Activated T-cell treated with anti-CD3 and anti-CD28 coated beads for 4 hours (primary cell): Measurements from ENCODE around the gene EDIL3.
"Not testable (repeated sequence)": the region's sequence is repeated elsewhere in the genome, so short reads cannot be mapped to it uniquely, and the experiment has no call there.

ENCODE experiments used
- DNase-seq: peaks from one replicate; pipeline ENCODE4 v3.0.0-alpha.2; 2020

Gene EDIL3

DNA sequence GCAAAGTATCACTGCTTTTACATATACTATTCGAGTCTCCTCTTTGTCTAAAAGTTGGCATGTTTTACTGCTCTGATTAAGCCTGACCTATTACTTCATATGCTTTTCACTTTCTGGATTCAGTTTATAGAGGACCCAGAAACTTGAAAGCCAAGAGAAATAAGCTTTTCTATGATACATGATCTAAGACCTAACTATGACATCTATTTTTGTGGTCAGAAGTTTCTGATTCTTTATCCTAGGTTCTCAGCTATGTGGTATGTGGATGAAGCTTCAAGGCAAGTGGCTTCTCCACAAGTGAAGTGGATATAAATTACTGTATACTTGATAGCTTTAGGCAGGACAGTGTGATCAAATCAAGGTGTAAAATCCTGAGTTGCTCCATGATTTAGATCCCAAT lies 6.3 kb downstream of the EDIL3 start:
- DNase-seq = no peak

DNA sequence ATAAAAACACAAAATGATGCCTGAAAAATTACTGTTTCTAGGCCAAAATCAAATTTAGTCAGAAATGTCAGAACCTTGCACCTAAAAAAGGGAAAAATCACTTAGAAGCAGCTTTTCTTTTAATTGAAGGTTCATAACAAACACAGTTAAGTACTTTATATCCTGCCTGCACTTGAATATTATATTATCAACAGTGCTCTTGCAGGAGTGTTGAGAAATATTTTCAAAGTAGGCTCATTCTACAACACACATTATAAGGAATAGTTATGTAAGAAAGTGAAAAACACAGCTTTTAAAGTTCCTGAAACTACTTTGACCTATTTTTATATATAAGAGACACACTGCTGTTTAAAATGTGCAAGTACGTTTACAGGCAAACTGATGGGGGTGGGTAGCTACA lies 8.3 kb downstream of the EDIL3 start:
- no peak for DNase-seq

DNA sequence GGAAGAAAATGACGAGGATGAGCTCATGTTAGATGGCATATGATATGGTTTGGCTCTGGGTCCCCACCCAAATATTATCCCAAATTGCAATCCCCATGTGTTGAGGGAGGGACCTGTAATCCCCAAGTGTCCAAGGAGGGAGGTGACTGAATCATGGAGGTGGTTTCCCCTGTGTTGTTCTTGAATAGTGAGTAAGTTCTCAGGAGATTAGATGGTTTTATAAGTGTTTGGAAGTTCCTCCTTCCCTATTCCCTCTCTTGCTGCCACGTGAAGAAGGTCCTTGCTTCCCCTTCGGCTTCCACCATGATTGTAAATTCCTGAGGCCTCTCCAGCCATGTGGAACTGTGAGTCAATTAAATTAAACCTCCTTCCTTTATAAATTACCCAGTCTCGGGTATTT lies 10.1 kb downstream of the EDIL3 start:
- DNase-seq = no peak

DNA sequence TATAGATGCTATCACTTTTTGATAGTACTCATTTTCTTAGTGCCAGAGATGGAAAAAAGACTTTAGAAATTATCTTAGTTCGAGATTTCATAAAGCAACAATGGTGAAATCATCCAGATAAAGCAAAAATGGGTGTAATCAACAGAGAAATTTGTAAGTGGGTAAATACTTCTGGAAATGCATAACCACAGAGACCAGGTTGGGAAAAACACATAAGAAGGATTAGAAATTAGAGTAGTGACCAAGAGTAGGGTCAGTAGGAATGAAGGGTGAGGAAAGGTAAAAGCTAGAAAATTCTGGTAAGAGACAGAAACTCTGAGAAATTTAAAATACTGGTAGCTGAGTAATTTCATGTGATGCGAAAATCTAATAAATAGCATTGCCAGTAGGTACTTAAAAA lies 11.2 kb downstream of the EDIL3 start:
- no peak for DNase-seq

DNA sequence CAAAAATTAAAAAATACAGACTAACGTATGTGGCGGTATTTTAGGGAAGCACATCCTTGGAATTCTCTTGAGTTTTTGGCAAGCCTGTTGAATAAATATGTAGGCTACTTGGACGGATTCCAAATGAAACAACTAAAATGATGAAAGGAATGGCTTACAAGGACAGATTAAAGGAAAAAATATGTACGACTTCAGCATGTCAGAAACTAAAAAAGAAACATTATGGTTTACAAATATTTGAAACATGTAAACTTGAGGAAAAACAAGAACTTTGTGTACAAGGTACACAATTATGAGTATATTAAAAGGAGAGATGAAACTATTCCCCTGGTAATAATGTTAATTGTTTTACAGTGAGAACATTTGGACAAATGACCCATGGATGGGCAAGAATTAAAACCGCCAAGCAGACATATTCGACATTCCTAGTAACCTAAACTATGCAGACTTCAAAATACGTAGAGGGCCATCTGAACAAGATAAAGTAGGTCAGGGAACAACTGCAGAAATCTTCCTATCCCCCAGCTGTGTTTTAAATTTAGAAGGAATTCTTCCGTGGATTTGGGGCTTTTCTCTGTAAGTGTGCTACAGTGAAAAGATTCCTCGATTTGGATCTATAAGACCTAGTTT lies 12.5 kb downstream of the EDIL3 start:
- DNase-seq = no peak

DNA sequence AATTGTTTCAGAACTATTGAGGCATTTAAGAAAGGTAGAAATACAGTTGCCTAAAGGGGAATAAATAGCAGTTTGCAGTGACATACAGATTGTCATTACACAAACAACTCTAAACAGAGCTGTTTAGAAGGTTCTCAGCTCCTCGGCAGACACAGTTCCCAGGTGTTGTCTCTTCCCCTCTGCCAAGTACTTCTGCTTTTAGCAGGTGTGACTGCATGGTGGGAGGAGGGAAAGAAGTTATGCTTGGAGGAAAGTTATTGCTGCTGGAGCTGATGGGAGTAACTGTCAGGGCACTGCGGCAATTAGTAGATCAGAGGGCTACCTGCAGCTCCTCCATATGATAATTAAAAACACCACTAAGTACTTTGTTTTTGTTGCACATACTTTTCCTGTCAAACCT lies 14.5 kb downstream of the EDIL3 start:
- DNase-seq = no peak

DNA sequence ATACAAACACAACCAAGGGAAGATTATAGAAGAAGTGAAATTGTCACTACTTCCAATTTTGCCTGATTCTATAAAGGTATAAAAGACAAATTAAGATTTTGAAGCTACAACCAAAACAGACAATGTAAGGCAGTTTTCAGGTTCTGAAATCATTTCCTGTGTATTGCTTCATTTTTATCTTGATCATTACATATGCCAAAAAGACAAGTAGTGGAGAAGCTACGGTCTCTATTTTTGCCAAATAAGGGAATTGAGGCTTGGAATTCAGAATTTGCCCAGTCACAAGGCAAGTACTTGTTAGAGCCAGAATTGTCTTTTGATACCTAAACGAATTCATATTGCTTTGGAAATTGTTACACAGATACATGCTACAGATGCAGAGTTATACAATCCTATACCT lies 20.6 kb downstream of the EDIL3 start:
- DNase-seq = no peak

DNA sequence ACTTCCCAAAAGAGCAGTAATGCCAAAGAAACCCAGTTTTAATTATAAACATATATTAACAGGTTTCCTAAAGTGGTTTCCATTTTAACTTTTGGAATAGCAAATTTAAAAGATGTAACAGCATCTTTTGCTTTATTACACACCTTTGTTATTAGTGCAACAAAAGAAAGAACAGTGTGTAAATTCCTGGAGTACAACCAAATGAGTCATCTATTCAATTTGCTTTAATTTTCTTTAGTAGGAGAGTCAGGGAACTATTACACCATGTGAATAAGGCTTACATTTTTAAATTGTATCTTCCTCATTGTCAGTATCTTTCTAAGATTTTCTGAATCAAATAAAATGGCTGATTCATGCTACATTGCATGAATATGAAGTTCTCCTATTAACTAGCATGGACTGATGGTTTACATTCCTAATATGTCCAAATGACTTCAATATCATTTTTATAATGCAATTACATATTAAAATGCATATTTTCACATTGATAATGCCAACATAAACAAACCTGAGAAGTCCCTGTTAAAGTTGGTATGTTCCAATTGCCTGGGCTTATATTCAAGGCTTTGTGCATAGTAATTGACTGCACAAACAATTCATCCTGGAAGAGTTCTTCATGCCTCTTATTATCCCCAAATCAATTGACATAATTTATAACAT lies 22.5 kb downstream of the EDIL3 start:
- no peak for DNase-seq

DNA sequence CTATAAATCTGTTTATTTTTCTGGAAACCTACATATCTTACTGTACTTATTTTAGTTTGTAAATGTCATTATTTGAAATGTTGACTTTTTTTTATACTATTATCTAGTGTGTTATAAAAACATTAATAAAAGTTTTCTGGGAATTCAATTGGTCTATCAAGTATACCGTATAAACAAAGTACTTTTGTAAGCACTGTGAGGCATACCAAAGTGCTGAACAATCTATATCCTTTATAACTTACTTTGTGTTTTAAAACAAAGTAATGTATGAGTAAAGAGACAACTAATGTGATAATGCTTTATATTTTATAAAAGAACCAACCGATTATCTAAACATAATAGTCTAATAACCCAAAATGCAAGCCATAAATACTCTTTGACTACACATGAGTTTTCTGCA lies 23.1 kb downstream of the EDIL3 start:
- DNase-seq = no peak

DNA sequence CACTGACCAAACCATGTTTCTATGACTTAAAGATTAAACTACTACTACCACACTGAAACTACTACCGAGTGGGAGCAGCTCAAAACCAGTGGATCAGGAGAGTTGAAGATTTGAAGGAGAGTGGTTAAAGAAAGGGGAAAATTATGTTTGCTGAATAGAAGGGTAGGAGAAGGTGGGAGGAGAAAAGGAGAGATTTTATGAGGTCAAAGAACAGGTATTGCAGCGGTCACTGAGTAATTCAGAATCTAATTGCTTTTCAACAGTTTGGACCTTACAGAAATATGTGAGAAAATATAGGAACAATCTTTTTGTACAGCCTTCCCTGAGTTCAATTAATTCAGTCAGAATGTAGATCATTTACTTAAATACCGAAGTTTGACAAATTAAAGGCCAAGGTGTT lies 24.6 kb downstream of the EDIL3 start:
- no peak for DNase-seq

DNA sequence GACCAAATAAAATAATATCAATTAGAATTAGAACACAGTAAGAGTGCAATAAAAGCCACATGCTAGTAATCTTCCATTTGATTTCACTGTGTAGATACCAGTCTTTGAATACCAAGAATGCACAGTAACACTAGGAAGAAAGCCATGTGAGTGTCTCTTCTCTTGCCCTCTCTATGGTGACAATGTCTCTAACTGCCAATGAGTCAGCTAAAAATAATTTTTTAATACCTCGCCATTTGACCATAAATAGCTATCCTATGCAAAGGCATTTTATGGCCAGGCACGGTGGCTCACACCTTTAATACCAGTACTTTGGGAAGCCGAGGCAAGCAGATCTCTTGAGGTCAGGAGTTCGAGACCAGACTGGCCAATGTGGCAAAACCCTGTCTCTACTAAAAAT lies 30.6 kb downstream of the EDIL3 start:
- DNase-seq = no peak

DNA sequence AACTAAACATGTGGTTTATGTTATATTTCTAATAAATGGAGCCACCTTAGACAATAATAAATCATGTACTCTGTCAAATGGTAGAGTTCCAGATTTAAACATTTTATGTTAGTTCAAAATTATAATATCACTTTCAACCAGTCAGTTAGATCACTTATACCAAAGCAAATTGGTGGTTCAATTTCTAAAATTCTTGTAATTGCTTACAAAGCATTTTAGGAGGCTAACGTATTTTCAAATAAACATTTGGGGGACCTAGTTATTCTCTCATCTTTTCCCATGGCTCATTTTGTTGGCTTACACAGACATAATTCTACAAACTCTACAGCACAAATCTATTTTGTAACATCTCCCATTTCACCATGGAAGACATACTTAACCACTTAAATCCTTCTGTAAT lies 39.9 kb downstream of the EDIL3 start:
- no peak for DNase-seq

DNA sequence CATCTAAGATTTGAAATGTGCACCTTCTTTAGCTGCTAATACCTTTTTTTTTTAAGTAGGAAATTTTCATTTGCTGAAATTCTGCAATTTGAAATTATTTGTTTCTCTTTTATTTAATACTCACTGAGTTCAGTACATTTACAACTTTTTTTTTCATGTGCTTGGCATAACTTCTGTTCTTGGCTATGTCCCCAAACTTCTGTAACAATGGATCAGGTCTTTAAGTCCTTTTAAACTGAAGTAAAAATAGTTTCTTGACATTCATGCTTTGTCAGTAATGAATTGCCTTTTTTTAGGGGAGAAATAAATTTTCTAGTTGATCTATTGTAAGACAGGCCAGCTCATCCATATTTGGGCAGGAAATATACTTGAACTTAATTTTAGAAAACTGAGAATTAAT lies 41.5 kb downstream of the EDIL3 start:
- no peak for DNase-seq

DNA sequence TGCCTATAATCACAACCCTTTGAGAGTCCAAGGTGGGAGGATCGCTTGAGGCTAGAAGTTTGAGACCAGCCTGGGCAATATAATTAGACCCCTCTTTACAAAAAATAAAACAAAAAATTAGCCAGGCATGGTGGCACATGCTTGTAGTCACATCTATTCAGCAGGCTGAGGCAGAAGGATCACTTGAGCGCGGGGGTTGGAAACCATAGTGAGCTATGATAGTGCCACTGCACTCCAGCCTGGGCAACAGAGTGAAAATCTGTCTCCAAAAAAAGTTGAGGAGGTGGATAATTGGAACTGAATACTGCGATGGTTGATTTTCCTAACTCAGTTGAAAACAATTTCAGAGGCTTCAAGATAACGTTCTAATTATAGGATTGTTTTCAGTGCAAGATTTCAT lies 52.6 kb downstream of the EDIL3 start:
- DNase-seq = no peak

DNA sequence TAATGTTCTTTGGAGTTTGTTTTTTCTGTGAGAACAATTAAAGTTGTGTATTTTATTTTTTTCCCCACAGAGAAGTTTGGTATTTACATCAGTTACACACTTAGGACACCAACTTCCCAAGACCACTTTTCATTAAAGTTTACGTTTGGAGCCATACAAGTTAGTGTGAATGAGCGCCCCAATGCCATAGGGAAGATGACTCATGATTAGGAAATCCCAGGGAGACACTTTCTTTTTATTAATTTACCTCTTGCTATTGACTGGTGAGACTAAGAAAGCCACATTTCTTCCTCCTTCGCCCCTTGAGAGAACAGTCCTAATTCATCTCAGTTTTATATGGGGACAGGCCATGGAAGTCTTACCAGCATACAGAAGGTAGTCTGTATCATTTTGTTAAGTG lies 57.1 kb downstream of the EDIL3 start:
- no peak for DNase-seq

DNA sequence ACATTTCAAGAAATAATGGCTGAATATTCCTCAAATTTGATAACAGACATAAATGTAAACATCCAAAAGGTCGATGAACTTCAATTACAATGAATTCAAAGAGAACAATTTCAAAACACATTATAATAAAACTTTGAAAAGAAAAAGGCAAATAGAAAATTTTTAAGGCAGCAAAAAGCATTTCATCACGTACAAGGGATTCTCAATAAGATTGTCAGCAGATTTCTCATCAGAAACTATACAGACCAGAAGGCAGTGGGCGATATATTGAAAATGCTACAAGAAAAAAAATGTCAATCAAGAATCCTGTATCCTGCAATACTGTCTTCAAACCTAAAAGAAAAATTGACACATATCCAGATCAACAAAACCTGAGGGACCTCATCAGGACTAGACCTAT lies 62.0 kb downstream of the EDIL3 start:
- no peak for DNase-seq

DNA sequence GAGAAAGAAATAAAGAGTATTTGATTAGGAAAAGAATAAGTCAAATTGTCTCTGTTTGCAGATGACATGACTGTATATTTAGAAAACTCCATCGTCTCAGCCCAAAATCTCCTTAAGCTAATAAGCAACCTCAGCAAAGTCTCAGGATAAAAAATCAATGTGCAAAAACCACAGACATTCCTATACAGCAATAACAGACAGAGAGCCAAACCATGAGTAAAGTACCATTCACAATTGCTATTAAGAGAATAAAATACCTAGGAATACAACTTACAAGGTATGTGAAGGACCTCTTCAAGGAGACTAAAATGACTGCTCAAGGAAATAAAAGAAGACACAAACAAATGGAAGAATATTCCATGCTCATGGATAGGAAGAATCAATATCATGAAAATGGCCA lies 66.9 kb downstream of the EDIL3 start:
- DNase-seq = not testable (repeated sequence)

DNA sequence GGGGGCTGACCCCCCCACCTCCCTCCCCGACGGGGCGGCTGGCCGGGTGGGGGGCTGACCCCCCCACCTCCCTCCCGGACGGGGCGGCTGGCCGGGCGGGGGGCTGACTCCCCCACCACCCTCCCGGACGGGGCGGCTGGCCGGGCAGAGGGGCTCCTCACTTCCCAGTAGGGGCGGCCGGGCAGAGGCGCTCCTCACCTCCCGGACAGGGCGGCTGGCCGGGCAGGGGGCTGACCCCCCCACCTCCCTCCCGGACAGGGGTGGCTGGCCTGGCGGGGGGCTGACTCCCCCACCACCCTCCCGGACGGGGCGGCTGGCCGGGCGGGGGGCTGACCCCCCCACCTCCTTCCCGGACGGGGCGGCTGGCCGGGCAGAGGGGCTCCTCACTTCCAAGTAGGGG lies 72.4 kb downstream of the EDIL3 start:
- DNase-seq = not testable (repeated sequence)

DNA sequence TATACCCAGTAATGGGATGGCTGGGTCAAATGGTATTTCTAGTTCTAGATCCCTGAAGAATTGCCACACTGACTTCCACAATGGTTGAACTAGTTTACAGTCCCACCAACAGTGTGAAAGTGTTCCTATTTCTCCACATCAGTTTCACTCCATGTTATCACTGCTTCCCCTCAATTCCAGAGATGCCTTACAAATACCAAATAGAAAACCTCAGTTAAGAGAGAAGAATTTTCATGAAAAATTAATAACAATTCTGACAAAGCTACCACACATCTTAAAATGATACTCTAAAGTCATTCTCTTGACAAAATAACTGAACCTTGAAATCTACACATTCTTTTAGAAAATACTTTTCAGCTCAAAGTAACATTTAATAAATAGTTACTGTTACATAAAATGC lies 74.8 kb downstream of the EDIL3 start:
- DNase-seq = not testable (repeated sequence)

DNA sequence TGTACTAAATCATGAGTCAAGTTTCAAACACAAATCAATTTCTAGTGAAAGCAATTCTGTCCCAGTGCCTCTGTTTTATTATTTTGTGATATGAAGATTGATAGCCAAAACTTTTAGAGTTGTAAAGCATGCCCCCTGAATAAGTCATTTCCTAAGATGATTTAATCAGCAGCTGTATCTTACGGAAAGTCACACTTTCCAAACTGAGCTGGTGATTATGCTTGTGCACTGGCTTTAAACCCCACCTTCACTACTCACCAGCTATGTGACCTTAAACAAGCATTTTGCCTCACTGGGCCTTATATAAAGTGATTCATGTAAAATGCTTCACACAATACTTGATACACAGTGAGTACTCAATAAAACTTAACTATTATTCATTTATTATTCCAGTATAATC lies 78.1 kb downstream of the EDIL3 start:
- no peak for DNase-seq

DNA sequence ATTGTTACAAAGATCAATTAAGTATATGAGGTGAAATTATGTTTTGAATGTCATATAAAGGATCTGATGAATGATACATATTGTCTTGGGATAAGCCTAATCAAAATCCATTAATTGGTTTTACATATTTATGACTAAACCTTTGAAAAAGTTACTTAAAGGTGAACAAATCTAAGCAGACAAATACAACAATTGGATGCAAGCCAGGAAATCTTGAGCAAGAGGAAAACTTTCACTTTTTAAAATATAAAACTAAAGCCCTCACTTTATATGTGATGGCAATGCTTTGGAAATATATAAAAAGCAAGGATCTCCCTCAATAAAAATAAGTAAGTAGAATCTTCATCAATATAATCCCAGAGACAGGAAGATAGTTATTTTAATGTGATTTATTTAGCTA lies 80.1 kb downstream of the EDIL3 start:
- no peak for DNase-seq

DNA sequence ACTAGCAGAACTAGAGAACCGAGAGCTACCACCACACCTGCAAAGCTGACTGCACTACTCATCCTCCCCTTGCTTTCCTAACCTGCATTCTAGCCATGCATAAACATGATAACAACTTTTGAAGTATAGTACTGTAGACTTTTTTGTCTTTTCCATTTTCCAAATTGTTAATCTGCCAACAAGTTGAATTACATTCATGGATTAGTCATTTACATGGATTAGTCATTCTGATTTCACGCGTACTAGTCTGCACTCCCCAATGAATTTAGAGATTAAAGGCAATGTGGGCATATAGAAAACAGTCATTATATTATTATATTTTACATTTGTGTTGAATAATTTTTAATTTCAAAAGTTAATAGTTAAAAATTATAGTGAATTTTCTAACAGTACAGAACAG lies 81.4 kb downstream of the EDIL3 start:
- DNase-seq = no peak

DNA sequence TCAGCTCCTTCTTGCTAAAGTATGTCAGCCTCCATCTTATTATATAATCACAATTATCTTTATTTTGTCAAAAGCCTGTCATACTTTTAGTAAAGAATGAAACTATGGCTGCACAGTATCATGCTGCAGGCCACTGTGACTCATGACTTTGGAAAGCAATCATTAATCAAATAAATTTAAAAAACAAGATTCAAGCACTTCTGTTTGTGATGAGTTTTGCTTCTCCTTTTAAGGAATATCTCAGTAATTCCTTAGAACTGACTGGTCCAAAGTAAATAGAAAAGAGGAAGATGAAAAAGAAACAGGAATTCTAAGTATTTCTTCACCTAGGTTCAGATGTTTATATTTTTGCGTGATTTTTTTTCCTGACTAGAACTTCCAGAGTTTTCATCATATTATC lies 83.1 kb downstream of the EDIL3 start:
- DNase-seq = no peak

DNA sequence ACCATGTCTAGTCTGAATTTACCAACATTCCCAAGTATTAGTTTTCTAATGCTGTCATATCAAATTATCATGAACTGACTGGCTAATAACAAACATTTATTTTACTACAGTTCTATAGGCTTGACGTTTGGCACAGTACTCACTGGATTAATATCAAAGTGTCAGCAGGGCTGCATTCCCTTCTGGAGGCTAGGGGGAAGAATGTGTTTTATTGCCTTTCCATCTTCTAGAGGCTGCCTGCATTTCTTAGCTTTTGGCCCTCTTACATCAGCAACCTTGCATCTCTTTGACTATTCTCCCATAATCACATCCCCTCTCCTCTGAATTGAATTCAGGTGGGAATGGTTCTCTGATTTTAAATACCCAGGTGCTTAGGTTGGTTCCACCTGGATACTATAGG lies 84.7 kb downstream of the EDIL3 start:
- DNase-seq = no peak

DNA sequence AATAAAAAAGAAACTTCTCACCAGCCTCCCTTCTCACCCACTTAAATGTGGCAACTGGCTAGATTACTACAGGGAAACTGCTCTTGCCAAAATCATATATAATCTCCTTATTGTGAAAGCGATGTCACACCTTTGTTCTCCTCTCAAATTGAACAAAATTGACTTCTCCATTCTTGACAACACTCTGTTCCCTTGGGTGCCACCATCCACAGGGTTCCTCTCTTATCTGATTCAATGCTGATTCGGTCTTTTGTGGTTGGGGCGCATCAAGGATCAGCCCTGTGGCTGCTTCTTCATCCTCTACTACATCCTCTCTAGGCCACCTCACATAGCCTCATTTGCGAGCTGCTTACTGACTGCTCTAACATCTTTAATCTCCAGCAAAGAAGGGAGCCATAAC lies 86.1 kb downstream of the EDIL3 start:
- DNase-seq = no peak
